Cerebellar nuclear complex (tissue), 1 donor: Measurements from ENCODE around the gene CASP2.

ENCODE experiments used
- DNase-seq, 2 experiments: peaks; one replicate each; lab custom pipeline; 2025; lab: John Stamatoyannopoulos, UW

CASP2 gene

DNA sequence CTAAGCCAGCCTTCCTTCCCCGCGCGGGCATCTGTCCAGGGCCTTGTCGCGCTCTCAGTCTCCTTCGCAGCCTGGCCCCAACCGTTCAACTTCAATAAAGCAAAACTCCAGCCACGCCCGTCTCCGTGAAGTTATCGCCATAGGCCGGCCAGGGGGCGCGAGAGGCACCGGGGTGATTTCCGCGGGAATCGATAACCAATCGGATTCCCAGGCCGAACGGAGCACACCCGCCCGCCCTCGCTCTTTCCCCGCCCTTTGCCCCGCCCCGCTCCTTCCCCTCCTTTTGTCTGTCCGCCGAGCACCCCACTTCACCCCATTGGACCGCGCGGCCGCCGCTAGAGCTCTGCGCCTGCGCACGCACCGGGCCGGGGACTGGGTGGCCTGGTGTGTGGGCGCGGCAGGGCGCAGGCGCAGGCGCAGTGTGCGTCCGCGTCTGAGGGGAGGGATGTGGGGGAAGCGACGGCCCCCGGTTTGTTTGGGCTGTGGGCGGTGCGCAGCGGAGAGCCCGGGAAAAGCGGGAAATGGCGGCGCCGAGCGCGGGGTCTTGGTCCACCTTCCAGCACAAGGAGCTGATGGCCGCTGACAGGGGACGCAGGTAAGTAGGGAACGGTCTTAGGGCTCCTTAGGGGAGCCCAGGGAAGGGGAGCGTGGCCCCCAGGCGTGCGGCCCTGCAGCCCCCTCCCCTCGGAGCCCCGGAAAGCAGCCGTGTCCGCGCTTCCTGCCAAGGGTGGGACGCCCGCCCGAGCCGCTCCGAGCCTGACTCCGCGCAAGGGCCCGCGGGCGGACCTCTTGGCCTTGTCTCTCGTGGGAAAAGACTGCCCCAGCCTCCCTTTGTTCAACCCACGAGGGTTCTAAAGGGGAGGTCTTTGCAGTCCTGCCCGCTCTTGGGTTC lies at the start of gene CASP2:
Gene CASP2 (plus strand): TSS at position 417 of the 892 bp plus-strand sequence. CDS start 105 bp downstream, at position 522.
- peak; percentile 72 to 85 for DNase-seq

- no peak for DNase-seq
These were observed 48.3 kb upstream of the CASP2 start for GRCh38 chr7:143239813-143240212.

- peak in 1 of 2 experiments; percentile 32 for DNase-seq
These were observed 47.6 kb upstream of the CASP2 start for GRCh38 chr7:143240291-143241168.

DNA sequence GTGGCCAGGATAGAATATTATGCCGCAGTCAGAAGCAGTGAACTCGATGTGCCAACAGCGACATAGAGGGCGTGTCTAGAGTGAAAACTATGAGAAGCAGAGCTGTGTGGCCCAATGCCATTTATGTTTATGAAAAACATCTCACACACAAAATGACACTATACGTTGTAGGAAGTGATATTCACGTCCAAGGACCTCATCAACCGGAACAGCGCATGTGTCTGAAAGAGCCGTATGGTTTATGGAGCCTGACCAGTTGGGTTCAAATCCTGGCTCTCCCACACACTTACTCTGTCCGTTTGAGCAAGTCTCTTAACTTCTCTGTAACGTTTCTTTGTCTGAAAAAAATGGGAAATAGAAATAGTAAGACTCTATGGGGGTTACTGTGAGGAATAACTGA lies 45.8 kb upstream of the CASP2 start:
- DNase-seq: no peak

DNA sequence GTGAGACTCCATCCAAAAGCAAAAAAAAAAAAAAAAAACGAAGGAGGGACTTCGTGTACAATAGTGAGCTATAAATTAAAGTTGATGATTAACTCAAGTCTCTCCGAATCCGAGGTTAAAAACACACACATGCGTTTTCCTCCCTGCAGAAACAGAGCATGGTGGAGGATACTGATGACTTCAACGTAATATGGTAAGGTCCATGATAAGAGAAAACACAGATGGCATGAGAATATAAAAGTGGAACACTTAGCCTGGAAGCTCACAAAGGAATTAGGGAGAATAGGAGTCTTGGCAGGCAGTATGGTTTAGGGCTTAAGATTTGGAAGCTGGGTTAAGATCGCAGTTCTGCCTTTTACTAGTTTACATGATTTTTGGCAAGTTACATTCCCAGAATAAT lies 45.0 kb upstream of the CASP2 start:
- no peak for DNase-seq

DNA sequence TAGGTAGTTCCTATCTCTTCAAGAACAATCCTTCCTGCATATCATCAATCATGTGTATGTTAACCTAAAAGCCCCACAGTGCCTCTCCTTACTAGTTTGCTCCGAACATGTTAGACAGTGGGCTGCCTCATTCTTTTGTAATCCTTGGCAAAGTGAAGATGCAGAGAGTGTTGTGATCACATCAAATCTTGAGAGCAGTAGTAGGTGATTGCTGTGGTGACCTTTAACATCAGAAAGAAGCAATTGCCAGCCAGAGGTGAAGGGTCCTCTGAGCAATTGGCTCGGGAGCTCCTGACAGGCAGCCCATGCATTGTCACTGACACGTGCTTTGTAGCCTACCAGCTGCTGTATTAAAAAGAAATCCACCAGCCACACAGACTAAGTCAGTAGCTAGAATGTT lies 44.5 kb upstream of the CASP2 start:
- DNase-seq: no peak

DNA sequence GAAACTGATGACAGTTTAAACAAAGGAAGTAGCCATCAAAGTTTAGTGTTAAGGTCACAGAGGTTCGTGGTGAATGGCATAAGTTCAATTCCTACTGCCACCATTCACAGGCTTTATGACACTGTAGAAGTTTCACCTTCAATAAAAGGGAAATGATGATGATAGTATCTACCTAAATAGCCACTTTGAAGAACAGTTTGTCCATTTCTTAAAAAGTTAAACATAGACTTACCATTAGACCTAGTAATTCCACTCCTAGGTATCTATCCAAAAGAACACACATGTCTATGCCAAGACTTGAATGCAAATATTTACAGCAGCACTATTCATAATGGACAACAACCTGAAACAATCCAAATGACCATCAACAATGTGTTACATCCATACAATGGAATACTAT lies 43.8 kb upstream of the CASP2 start:
- DNase-seq: no peak

DNA sequence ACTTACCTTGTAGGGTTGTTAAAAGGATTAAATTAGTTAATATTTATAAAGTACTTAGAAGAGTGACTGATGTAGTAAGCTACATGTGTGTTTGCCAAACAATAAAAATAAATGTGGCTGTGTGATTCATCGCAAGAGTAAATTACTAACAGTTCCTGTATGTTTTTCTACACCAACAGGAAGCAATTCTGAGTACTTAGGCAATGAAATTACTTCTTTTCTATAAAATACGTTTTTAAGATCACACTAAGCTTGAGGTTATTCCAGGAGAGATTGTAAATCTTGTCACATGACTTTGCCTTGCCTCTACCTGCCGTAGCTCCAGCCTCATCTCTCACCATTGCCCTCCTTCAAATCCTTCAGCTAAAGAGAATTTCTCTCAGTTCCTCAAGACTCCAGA lies 43.0 kb upstream of the CASP2 start:
- no peak for DNase-seq

GRCh38 chr7:143247372-143247771 lies 40.8 kb upstream of the CASP2 start:
- no peak for DNase-seq

DNA sequence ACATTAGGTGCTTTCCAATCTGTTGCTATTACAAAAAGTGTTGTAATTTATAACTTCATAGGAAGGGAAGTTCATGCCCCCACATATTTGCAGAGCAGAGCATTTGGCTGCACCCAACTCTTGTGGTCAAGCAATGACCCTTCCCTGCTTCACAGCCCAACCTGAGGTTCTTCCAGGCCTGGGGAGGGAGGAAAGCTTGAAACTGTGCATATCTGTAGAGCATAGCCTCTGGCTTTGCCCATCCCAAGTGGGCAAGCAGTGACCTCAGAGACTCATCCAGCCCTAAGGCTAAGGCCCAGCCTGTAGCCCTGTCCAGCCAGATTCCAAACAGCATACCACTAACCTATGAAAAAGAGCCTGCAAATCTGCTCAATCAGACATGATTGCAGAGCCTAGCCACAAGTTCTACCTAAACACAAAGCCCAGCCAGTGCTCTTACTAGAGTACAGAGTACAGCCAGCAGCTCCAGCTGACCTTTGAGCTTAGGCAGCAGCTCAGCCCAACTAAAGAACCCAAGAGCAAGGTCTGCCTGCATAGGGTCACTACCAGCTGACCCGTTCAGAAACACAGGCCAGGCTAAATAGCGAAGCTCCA lies 39.3 kb upstream of the CASP2 start:
- DNase-seq: no peak

- DNase-seq: no peak
These were observed 38.0 kb upstream of the CASP2 start for GRCh38 chr7:143250199-143250598.

- no peak for DNase-seq
These were observed 37.3 kb upstream of the CASP2 start for GRCh38 chr7:143250822-143251221.

DNA sequence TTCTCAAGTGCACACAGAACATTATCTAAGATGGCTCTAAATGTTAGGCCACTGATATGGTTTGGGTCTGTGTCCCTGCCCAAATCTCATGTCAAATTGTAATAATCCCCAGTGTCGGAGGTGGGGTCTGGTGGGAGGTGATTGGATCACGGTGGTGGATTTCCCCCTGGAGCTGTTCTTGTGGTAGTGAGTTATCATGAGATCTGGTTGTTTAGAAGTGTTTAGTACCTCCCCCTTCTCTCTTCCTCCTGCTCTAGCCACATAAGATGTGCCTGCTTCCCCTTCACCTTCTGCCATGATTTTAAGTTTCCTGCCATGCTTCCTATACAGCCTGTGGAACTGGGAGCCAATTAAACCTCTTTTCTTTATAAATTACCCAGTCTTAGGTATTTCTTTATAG lies 36.1 kb upstream of the CASP2 start:
- no peak for DNase-seq

GRCh38 chr7:143255564-143255963 lies 32.6 kb upstream of the CASP2 start:
- no peak for DNase-seq

- no peak for DNase-seq
These were observed 31.8 kb upstream of the CASP2 start for GRCh38 chr7:143256325-143256724.

- no peak for DNase-seq
These were observed 31.2 kb upstream of the CASP2 start for GRCh38 chr7:143256932-143257331.

- DNase-seq: no peak
These were observed 30.6 kb upstream of the CASP2 start for GRCh38 chr7:143257501-143257900.

GRCh38 chr7:143258831-143259230 lies 29.3 kb upstream of the CASP2 start:
- DNase-seq: no peak

DNA sequence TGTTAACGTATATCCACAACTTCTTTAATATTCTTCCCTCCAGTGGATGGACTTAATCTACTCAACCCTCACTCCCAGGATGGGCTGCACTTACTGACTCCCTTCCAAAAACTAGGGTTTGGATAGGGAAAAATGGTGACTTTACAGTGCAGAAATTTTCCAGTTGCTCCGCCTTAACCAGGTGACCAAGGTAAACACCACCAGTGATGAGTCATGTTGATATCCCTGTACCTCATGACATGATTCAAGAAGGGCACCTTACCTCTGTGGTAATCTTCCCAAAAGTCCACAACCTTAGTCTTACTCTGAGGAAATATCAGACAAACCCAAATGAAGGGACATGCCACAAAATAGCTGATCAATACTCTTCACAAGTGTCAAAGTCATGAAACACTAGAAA lies 28.4 kb upstream of the CASP2 start:
- DNase-seq: no peak

DNA sequence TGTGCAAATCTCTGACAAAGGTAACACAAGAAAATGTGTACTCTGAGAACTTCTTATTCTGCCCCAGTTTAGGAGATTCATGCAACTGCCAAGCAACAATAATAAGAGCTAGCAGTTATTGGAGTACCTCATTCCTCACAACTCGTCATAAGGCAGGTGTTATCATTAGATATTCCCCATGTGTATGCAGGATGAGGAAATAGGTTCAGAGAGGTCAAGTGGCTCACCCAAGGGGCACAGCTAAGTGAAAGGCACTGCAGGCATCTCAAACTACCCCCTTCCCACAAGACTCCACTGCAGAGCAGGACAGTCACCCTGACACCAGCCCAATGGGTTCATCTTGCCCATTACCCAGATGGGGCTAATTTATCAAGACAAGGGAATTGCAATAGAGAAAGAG lies 26.2 kb upstream of the CASP2 start:
- no peak for DNase-seq

DNA sequence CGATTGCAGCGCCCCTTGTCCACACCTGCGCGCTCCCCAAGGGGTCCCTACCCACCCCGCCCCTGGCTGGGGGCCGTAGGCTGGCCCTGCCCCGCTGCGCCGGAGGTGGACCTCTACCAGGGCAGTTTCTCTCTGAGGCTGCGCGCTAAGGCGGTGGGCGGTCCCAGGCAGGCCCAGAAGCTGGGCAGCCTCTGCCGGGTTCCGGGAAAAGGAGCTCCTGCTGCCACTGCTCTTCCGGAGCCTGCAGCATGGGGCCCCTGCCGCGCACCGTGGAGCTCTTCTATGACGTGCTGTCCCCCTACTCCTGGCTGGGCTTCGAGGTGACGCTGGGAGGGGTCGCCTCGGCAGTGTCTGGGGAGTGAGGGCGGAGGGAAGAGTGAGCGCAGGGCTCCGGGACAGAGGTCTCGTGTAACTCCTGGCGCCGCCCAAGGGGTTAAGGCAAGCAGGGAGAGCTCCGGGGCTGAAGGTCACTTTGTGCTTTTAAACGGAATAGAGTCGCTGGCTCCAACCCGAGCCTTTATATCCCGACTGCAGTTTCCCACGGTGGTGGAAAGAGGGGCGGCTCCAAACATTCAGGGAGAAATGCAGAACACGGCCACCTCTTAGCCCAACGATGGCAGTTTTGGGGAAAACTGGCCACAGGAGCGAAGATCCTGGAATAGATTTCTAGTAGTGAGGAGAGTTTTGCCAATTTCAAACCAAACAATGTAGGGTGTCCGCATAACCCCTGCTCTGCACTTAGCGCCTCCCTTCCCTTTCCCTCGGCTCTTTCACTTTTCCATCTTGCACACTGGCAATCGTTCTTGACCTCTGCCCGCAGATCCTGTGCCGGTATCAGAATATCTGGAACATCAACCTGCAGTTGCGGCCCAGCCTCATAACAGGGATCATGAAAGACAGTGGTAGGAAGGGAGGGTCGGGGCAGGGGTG lies 24.6 kb upstream of the CASP2 start, which contains the start of gene GSTK1:
Gene GSTK1 (plus strand): TSS at position 176 of the 930 bp plus-strand sequence. CDS start 73 bp downstream, at position 249.
- DNase-seq: peak; percentile 18 to 35
